ENCODE measurements around the gene COL8A2.
A peak's percentile ranks its signal among the peaks of the same experiment; 100 is the strongest.

COL8A2 gene

GRCh38 chr1:36087233-36088123, 37.5 kb downstream of the COL8A2 start:
- DNase-seq: no peak

- no peak for DNase-seq
Observed at GRCh38 chr1:36086529-36087232, 38.3 kb downstream of the COL8A2 start.

- no peak for DNase-seq
Observed at GRCh38 chr1:36085686-36086526, 39.1 kb downstream of the COL8A2 start.

- no peak for DNase-seq
Observed at GRCh38 chr1:36085126-36085525, 39.9 kb downstream of the COL8A2 start.

GRCh38 chr1:36084497-36085115, 40.4 kb downstream of the COL8A2 start:
- DNase-seq: no peak

- no peak for DNase-seq
Observed at GRCh38 chr1:36083635-36084496, 41.2 kb downstream of the COL8A2 start, which contains the start of gene TEKT2. TSS of gene TEKT2 (plus strand) at chr1:36084094. CDS start at chr1:36084922, 828 bp downstream.

GRCh38 chr1:36083219-36083618, 41.8 kb downstream of the COL8A2 start:
- no peak for DNase-seq

GRCh38 chr1:36081926-36082485, 43.0 kb downstream of the COL8A2 start:
- no peak for DNase-seq

GRCh38 chr1:36080801-36081200, 44.2 kb downstream of the COL8A2 start:
- DNase-seq: no peak

GRCh38 chr1:36080236-36080635, 44.8 kb downstream of the COL8A2 start:
- no peak for DNase-seq

- no peak for DNase-seq
Observed at GRCh38 chr1:36076979-36077573, 47.9 kb downstream of the COL8A2 start.

GRCh38 chr1:36070349-36070748, 54.7 kb downstream of the COL8A2 start:
- peak; percentile 58 for DNase-seq

GRCh38 chr1:36068866-36069265, 56.2 kb downstream of the COL8A2 start:
- no peak for DNase-seq

- no peak for DNase-seq
Observed at GRCh38 chr1:36067871-36068270, 57.2 kb downstream of the COL8A2 start.

GRCh38 chr1:36062315-36062714, 62.7 kb downstream of the COL8A2 start:
- DNase-seq: no peak

GRCh38 chr1:36055706-36056105, 69.3 kb downstream of the COL8A2 start:
- DNase-seq: no peak

GRCh38 chr1:36053978-36054377, 71.0 kb downstream of the COL8A2 start:
- DNase-seq: no peak

- DNase-seq: no peak
Observed at GRCh38 chr1:36051821-36052220, 73.2 kb downstream of the COL8A2 start.

Data from NCI-H187 treated with DMSO at 0.1 percent for 48 hours (cell line).